Gastrocnemius medialis (tissue), 4 donors: ENCODE results near the gene ADPRS.

Experiments
- CTCF ChIP-seq, 5 experiments: fragments of 450-650 bp in 3 of 5; fragments of 200-600 bp in 2 of 5; sonication (generic) in 2 of 5; IDR thresholded peaks in 4 of 5; conservative IDR thresholded peaks in 1 of 5; 1 replicate in 4 of 5; 2 replicates in 1 of 5; pipeline ENCODE4 v1.5.1; 2016 to 2019; ENCODE audit warnings: antibody characterized with exemption in 5 of 5, mild to moderate bottlenecking in 3 of 5, moderate library complexity in 3 of 5
- POLR2A ChIP-seq, 2 donors: fragments of 450-650 bp; IDR thresholded peaks; one replicate each; pipeline ENCODE4 v1.6.1; 2017; ENCODE audit warnings: antibody characterized with exemption in 2 of 2, mild to moderate bottlenecking in 2 of 2, moderate library complexity in 2 of 2

DNA sequence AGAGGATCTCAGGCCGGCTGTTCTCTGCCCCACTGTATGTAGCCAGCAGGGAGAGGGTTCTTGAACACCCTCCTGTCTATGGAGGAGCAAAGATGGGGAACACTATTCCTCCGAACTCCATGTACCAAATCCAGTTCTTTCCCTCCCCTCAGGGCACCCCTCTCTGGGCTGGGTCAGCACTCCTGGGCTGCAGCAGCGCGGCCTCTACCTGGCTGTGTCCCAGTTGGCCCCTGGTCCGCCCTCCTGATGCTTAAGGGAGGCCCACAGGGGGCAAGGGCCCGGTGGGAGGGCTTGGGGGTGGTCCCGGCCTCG, 471 bp upstream of the ADPRS start:
- no peak for TF ChIP-seq CTCF (IDR thresholded peaks at IDR 0.05 in 4 of 5, conservative IDR thresholded peaks at IDR 0.05 in 1 of 5)
- TF ChIP-seq POLR2A (IDR thresholded peaks at IDR 0.05) = no peak
